Measurements from ENCODE around the gene TM9SF4.
"Not testable (repeated sequence)": the region's sequence is repeated elsewhere in the genome, so short reads cannot be mapped to it uniquely, and the experiment has no call there.

The TM9SF4 gene

DNA sequence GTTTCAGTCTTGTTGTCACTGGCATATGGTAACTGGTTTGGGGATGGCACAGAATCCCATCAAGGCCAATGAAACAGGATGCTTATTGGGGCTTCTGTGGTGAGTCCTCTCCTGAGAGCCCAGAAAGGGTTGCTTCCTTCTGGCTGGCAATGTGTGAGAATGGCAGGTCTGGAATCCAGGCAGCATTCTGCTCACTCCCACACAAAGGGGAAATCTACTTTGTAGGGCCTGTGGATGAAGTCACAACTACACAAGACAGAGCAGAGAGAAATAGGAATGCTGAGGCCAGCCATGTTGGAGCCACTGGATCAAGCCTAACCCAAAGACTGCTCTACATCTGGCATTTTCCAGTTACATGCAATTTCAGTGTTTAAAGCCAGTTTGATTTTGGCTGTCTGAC lies 82.4 kb downstream of the TM9SF4 start:
- no peak for DNase-seq

DNA sequence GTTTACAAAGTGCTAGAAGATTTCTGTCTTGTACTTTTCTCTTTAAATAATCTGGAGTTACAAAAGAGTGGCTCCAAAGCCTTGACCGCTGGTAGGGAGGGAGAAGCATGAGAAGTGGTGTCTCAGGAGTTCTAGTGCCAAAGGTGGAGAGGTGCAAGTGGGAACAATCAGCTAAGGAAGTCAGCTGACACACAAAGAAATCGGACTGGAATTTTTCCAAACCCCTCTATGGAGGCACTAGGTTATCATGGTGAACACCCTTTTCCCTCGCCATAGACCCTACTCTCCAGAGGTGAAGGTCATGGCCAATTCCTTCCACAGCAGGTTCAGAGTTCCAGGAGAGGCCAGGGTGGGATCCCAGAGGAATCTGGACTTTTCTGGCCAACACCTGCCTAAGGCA lies 83.2 kb downstream of the TM9SF4 start:
- no peak for DNase-seq

DNA sequence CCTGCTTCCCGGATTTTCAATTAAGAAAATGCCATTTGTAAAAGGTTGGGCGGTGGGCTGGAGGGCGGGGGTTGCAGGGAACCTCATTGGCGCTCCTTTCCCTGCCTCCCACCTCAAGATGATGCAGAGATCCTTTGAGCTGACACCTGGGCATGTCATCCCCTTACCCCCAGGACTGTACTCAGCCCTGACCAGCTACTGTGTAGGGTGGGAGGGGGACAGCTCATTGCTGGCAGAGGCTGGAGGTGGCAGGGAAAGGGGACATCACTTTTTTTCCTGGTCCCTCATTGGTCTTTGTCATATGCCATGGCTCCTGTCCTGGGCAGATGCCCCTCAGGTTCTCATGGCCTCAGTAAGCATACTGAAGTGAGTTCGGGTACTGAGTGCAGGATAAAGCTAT lies 83.8 kb downstream of the TM9SF4 start:
- DNase-seq: not testable (repeated sequence)

DNA sequence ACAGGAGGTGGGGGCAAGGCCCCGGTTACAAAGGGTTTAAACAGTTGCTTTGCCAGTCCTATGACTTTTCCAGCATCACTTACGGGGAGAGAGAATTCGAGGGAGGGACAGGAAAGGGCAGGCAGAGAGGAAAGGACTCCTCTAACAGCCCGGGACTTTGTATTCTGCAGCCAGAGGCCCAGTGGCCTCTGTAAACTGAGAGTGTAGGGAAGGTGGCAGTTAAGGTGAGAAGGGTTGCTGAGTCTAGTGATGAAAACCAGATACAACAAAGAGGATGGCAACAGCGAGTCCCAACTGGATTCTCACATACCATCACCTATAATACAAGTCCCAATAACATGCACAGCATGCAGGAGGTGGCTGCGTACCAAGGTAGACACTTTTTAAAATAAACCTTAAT lies 84.5 kb downstream of the TM9SF4 start:
- no peak for DNase-seq

DNA sequence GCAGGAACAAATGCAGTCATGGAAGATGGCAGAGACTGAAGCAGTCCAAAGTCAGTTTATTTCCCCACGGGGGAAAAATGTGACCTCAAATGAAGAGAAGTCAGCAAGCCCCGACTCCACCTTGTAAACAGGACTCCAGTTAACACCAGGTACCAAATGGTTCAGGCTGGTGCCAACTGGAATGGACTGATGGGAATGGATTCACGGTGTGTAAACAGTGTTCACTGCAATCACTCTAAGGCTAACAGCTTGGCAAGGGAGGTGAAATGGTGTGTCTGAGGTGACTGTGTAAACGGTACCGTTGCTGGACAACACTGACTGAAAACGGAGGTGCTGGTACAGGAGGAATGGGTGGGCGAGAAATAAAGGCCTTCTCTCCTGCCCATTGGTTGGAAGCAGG lies 86.1 kb downstream of the TM9SF4 start:
- DNase-seq: no peak

DNA sequence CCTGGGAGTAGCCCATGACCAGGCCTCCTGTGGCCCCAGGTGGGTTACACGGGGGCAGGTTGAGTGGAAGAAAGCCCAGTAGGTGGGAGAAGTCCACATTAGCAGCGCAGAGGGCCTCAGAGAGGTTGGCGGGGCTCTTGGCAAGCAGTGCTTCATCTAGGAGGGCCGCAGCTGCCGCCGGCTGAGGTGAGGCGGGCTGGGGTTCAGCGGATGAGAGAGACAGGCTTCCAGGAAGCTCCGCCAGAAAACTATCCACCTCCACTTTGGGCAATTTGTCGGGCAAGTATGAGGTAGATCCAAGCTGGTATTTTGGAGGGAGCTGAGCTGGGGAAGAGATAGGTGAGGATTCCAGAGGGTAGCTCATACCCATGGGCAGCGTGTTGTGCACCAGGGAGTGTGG lies 87.1 kb downstream of the TM9SF4 start:
- DNase-seq: not testable (repeated sequence)

DNA sequence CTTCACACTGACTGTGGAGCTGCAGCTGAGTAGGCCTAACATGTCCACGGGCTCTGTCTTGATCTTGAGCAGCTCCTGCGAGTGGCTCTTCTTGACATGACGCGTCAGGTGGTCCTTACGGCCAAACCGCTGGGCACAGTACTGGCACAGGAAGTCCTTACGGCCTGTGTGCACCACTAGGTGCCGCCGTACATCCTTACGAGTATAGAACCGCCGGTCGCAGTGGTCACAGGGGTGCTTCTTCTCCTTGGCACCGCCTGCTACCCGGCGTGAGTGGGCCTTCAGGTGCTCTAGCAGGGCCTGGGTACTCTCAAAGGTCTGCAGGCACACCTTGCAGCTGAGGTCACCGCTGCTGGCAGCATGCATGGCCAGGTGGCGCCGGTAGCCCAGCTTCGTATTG lies 87.6 kb downstream of the TM9SF4 start:
- not testable (repeated sequence) for DNase-seq

DNA sequence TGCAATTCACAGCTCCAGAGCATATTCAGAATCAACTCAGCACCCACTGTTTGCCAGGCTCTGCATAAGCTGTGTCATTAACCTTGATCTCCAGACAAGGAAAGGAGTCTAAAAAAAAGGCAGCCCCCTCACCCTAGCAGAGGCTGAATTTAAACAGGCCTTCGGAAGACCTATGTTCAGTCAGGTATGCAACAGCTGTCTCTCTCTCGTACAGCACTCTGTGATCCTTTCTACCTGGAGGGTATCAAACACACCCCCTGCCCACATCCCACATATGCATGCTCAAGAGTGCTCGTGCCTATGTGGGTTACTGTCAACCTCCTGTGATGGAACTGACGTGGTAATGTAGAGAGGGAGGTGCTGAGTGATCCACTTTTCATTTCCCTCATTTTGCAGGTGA lies 89.5 kb downstream of the TM9SF4 start:
- no peak for DNase-seq

DNA sequence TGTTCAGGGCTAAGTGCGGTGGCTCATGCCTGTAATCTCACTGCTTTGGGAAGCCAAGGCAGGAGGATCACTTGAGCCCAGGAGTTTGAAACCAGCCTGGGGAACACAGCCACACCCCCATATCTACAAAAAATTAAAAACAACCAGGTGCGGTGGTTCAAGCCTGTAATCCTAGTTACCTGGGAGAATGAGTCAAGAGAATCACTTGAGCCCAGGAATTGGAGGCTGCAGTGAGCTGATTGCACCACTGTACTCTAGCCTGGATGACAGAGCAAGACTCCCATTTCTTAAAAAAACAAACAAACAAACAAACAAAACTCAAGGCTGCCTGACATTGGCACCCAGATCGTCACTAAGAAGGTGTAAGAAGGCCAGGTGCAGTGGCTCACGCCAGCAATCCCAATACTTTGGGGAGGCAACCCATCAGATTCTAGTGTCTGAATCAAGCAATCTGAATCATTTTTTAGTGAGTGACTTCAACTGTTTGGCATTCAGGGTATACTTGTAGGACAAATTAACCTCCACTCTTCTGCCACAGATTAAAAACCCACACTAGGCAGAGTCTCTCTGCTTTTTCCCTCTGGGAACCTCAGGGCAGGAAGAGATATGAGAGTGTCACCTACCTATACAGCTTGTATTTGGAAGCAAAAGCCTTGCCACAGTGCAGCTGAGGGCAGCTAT lies 91.9 kb downstream of the TM9SF4 start:
- DNase-seq: no peak

DNA sequence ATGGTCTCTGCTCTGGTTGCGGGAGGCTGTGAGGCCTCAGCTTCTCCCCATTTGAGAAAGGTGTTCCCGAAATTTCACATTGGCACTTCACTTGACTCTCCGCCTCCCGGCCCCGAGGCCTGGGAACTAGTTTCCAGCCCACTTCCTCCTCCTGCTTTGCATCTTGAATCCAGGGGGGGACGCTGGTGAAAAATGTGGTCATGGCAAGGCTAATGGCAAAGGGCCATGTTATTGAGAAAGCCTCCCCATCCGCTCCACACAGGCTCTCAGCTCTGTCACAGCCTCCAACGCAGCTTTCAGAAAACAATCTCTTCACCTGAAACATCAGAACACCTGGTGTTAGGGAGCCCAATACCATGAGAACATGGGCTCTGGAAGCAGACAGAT lies 92.5 kb downstream of the TM9SF4 start:
- no peak for DNase-seq

DNA sequence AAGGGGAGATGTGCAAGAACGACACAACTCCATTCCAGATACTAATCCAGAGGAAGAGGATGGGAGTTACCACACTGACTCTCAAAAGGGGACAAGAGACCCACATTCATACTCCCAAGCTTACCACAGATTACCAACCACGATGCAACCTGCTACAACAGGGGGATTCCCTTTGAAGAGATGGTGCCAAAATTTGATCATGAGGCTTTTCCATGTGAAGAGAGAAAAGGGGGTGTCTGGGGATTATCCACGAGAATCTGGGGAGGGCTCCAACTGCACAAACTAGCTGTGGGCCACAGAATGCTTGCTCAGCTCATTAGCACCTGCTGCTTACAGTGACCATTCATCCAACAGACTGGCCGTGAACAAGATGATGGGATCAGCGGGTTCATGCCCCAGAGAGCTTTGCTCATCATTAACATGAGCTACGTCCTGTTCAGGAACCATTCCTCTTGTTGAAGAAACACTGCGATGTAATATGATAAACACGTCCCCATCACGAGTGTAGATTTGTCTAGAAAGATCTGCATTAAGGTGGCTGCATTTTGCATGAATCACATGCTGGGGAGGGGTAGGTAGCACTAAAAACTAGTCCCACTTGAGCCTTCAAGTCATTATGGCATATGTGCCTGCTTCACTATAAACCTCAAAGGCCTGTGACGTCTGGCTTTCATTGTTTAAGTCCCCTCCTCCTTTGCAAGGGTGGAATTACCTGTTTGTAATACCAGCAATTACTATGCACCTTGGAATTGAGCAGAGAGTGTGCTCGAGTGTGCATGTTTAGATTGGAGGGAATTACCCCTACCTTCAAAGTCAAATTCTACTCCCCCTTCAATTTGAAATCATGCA lies 94.1 kb downstream of the TM9SF4 start:
- no peak for DNase-seq

DNA sequence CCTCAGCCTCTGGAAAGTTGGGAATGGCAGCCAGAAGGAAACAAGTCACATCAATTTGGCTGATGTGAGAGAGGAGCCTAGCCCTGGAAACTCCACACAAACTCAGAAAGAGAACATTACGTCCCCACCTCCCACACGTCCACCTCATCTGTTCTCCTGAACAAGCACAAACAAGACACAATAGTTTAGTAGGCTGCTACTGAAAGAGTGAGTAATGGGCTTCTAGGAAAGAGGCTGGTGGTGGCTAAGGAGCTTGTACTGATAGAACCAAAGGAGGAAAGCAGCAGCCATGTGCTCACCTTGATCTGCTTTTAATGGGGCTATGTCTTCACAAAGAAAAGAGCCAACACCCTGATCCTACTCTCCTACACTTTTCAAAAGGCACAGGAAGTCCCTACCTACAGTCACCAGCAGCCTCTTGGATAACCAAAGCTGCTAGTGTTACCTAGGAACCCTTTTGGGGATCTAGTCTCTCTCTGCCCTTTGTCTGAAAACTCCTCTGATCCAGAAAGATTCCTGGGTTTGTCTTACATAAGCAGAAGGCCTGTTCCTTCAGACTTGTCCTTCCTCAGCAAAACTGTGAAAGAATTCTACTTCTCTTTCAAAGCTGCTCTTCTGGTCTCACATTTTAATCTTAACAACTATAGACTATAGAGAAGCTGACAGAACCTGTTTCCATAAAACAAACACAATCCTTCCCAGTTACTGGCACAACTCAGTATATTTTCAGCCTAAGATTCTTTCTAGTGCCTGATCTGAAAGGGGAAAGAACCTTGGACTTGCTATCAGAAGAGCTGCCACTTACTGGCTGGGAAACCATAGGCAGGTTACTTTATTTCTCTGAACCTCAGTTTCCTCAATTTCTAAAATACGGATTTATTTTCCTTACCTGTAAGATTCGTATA lies 94.9 kb downstream of the TM9SF4 start:
- DNase-seq: peak in 1 of 2 donors; percentile 8

DNA sequence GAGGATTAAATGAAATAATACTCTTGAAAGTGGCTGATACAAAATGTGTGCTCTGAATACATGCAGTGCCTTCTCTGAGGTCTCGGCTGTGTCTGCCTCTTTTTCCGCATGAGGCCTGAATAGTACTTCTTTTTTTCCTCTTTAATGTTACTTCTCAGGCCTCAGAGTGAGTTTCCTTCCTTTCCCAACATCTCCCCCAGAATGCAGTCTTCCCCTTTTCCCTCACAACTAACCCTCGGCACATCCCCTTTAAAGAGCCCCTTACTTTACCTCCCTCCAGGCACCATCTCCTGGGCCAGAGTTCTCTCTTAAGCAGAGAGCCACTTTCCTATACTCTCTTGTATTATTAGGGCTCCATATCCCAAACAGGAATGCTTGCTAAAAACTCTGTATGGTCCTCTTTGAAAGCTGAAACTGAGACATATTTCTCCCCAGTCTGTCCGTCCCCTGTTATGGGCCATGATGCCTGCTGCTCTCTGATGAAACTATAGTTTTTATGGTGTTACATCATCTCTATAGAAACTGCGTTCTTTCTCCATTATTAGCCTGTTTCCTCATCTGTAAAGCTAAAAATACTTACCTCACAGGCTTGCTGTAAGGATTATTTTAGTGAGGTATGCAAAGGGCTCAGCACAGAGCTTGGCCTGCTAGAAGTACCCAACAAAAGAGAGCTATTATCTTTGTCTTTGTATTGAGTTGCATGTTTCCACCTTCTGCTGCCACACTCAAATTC lies 95.8 kb downstream of the TM9SF4 start:
- no peak for DNase-seq

DNA sequence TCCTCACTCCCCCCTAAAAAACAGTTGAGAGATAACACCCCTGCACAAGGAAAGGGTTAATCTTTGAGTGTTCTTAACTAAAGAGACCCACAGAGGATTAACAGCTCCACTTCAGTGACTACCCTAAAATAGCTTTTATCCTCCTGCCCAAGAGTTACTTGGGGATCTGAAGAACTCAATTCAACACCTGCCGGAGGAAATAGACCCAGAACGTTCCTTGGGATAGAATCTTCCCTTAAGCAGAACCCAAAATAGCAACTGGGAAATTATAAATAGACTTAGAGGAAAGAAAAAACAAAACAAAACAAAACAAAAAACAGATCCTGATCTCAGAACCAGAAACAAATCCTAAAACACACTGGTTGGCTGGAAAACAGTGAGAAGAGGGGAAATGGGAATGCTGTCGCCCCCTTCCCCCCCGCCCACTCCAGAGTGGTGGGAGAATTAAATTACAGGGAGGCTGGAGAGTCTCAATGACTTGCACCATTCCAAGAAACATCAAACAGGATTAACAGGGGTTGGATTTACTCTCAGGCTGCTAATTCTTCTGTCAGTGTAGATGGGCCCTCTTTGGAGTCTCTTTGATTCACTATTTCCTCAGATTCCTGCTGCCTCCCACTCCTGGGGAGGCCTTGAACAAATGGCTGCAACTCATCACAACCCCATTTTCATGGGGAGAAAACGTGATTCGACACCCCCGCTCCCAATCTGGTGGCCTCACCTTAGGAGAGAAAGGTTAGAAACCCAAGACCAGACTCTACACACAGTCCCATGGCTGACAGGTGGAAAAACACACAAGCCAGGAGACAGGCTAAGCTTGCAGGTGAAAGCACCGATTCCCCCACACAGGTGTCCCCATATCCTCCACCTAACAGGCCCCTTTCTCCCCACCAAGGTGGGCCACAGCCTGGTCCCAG lies 96.6 kb downstream of the TM9SF4 start:
- no peak for DNase-seq

DNA sequence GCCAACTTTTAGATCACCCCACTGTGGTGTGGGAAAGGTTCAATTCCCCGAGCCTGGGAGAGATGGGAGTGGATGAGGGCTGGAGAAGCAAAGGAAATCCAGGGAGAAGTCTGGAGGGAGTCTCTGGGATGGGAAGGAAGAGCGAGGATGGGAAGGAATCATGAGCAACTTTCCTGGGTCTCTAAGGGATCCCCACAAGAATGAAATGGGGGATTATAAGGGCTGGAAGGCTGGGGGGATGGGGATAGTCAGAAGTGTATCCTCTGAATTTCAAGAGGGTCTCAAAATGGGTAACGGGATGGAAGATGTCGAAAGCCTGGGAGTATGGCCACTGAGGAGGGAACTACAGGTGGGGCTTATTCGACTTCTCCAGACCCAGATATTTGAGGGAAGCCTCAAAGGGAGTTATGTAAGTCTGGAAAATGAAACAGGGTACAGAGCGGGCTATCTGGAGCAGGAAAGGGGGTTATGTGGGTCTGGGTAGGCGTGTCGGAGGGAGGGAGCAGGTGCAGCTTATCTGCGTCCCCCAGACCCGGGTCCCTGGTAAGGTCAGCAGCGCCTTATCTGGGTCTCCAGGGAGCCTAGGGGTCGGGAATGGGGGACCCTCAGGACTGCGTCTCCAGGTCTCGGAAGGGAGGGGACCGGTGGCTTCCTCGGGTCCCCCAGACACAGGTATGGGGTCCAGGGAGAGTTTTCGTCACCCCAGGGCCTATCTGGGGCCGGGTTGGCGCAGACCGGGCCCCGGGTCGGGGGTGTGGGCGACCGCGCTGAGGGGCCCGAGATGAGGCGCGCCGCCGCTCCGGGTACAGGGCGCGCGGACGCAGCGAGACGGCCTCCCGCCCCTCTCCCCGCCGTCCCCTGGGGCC lies 97.5 kb downstream of the TM9SF4 start:
- no peak for DNase-seq

DNA sequence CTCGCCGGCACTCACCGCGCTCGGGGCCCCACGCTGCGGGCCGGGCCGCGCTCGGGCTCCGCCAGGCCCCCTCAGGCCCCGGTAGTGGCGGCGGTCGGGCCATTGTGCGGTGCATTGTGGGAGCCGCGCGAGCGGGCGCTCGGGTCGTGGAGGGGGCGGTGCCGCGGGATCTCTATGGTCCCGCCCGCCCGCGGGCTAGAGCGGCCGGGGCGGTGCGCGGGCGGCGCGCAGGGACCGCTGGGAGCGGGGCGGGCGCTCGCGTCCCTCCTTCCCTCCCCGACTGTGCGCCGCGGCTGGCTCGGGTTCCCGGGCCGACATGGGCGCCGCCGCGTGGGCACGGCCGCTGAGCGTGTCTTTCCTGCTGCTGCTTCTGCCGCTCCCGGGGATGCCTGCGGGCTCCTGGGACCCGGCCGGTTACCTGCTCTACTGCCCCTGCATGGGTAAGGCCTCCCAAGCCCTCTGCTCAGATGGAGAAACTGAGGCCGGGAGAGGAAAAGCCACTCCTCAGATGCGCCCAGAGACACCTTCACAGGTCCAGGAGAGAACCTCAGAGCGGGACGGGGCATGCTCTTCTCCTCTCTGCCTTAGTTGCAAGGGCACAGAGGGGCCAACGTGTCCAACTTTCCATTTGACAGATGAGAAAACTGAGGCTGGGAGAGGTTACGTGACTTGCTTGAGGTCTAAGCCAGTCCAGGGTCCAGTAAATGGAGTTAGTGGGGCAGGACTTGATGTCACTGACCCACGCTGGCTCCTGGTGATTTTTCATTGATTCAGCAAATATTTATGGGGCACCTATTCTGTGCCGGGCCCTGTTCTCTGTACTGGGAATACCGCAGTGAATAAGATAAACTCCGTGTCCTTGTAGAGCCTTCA lies 98.3 kb downstream of the TM9SF4 start, which contains the start of the genes PLAGL2 and POFUT1:
Gene PLAGL2, minus strand, starts transcription at position 118 of the 873 bp plus-strand sequence. CDS start 5,565 bp downstream, outside the sequence.
Gene POFUT1, plus strand, starts transcription at position 255 of the 873 bp plus-strand sequence. Its CDS starts 62 bp downstream, at position 317.
- DNase-seq: peak; percentile 83 to 85

DNA sequence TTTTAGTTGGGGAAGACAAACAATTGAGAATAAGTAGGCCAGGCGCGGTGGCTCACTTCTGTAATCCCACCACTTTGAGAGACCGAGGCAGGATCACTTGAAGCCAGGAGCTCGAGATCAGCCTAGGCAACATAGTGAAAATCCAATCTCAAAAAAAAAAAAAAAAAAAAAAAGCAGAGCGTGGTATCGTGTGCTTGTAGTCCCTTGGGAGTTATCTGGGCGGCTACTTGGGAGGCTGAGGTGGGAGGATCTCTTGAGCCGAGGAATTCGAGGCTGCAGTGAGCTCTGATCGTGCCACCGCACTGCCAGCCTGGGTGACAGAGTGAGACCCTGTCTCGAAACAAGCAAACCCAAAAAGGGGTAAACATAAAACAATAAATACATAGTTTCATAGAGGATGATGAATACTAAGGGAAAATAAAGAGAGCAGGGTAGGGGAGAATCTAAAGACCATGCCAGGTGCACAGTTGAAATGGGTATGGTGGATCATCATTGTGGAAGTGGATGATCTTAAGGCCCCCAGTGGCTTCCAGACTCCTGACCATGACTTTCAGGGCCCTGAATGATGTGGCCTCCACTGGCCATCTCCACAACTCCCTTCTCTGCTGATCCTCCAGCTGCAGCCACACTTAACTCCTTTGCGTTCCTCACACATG lies 99.1 kb downstream of the TM9SF4 start:
- no peak for DNase-seq

DNA sequence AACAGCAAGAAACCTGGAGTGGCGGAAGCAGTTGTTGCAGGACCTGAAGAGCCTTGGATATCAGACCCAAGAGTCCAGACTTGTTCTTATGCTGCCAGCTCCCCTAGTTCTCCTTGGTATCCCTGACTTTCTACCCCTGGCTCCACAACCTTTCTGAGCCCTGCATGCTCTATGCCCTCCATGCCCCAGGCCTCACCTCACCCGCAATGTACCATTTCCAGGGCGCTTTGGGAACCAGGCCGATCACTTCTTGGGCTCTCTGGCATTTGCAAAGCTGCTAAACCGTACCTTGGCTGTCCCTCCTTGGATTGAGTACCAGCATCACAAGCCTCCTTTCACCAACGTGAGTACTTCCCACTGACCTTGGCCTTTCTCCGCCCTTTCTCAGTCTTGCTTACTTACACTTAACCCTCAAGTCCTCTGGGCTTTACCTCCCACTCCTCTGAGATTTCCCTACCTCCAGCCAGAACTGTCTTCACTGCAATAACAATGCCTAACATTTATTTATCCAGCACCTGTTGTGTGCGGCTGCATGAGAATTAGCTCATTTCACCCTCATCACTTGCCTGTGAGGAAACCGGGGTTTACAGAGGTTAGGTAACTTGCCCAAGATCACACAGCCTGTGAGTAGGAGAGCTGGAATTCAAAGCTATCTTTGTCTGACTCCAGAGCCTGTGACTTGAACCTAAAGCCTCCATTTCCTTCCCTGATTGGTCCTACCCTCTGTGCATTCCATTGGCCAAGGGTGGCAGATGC lies 100.5 kb downstream of the TM9SF4 start:
- DNase-seq: no peak

All from hippocampal formation (tissue), 2 donors.